ENCODE results near the gene CHD9NB. TPM values are rescaled to one million over a fixed set of nuclear protein-coding genes. Genes with fewer than 3 reads are reported as not detected.

The CHD9NB gene
- total and polyA plus RNA-seq, 5 donors from 2014 or later, result not detected

DNA sequence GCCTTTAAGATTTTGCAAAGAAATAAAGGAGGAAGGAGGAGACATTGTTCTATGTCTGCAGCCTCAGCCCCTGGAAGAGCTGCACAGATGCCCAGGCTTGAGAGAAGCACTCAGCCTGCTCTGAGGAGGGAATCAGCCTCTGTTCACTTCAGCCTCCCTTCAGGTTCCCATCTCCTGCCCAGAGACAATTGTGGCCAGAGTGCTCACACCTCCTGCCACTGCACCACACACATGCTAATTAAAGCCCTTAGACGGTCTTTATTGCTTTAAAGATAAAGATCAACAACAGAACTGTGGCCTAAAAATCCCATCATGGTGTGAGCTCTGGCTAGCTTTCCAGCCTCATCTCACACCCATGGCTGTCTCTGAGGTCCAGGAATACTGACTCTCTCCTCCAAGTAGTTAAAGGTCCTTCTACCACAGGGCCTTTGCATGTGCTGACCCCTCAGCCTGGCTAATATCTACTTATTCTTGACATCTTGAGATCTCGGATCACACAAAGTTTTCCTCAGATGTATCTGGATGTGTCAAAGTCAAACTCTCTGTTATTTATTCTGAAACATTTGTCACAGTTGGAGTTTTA, 33.8 kb downstream of the CHD9NB start:
- ATAC-seq (ENCODE audit: low read depth in 2 of 2), result no peak

DNA sequence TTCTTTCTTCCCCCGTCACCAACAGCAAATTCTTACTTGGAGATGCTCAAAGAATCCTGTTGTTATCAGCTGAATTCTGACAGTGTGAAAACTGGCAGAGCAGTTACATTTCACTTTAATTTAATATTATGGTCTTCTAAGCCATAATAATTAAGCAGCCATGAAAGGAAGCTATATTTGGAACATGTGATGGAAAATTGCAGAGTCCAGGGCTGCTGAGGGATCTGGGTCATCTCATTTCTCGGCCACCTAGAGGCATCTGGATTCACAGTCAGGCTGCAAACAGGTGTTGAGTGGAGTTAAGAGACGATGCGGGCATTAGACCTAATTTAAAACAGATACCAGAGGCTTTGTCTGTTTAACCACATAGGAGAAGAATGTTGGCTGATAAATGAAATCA, 38.4 kb downstream of the CHD9NB start:
- Mint-ChIP-seq H3K27ac (no peak overlapping the region), H3K9me3 (peaks cover 0 to 3% (median 0%) of the 10 kb centered on the region in 7 donors), H3K27me3 (peaks cover 36% of the 10 kb centered on the region), H3K4me1 (no peaks in the 10 kb centered on the region), H3K36me3 (no peaks in the 10 kb centered on the region), H3K4me3 (no peak overlapping the region)
- H3K27ac ChIP-seq (ENCODE audit: insufficient read depth, low read length, poor library complexity, severe bottlenecking), result no peak overlapping the region
- no peaks in the 10 kb centered on the region for H3K9me3 ChIP-seq (ENCODE audit: control insufficient read depth in 2 of 2, low read length in 2 of 2)
- no peaks in the 10 kb centered on the region for H3K36me3 ChIP-seq (ENCODE audit: control insufficient read depth, insufficient read depth, low read length)
- DNase-seq, result no peak
- no peak for ATAC-seq (ENCODE audit: low read depth in 2 of 2)
- H3K4me3 ChIP-seq (ENCODE audit: low read depth, low read length), result no peak overlapping the region
- H3K27me3 ChIP-seq (ENCODE audit: control insufficient read depth, insufficient read depth, low read length), result peaks cover 2% of the 10 kb centered on the region
- no peaks in the 10 kb centered on the region for H3K4me1 ChIP-seq (ENCODE audit: control insufficient read depth, insufficient read depth, low read length, poor library complexity, severe bottlenecking)

More for the DNA sequence above, 33.8 kb downstream of the CHD9NB start:
- Mint-ChIP-seq H3K9me3 (peaks cover 0 to 1% (median 0%) of the 10 kb centered on the region in 7 donors), H3K4me3 (no peak overlapping the region), H3K36me3 (no peaks in the 10 kb centered on the region), H3K4me1 (no peaks in the 10 kb centered on the region), H3K27ac (no peak overlapping the region), H3K27me3 (peaks cover 32% of the 10 kb centered on the region)
- no peak overlapping the region for H3K27ac ChIP-seq (ENCODE audit: insufficient read depth, low read length, poor library complexity, severe bottlenecking)
- peaks cover 2% of the 10 kb centered on the region for H3K27me3 ChIP-seq (ENCODE audit: control insufficient read depth, insufficient read depth, low read length)
- H3K4me1 ChIP-seq (ENCODE audit: control insufficient read depth, insufficient read depth, low read length, poor library complexity, severe bottlenecking), result no peaks in the 10 kb centered on the region
- H3K9me3 ChIP-seq (ENCODE audit: control insufficient read depth in 2 of 2, low read length in 2 of 2), result no peaks in the 10 kb centered on the region
- DNase-seq, result no peak
- H3K36me3 ChIP-seq (ENCODE audit: control insufficient read depth, insufficient read depth, low read length), result no peaks in the 10 kb centered on the region
- H3K4me3 ChIP-seq (ENCODE audit: low read depth, low read length), result no peak overlapping the region

DNA sequence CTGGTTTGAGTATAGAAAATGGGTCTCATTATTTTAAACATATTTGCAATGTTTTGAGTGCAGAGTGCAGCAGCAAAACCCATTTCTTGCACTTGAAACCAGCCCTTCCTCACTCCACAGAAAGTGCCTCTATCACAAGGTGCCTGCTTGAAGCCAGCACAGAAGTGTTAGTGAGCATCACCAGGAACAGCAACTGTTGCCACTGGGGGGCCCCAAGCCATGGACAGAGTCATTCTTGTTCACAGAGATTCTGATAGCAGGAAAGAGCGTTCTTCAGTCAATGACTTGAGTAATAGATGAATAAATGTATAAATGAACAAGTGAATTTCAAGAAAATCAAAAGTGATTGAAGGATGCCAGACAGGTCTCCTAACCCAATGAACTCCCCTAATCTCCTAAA, 45.6 kb downstream of the CHD9NB start:
- Histone ChIP-seq H3K4me1 (ENCODE audit: control insufficient read depth, insufficient read depth, low read length, poor library complexity, severe bottlenecking) (no peaks in the 10 kb centered on the region), H3K36me3 (ENCODE audit: control insufficient read depth, insufficient read depth, low read length) (no peaks in the 10 kb centered on the region), H3K4me3 (ENCODE audit: low read depth, low read length) (no peak overlapping the region), H3K27ac (ENCODE audit: insufficient read depth, low read length, poor library complexity, severe bottlenecking) (no peak overlapping the region), H3K9me3 (ENCODE audit: control insufficient read depth in 2 of 2, low read length in 2 of 2) (no peaks in the 10 kb centered on the region), H3K27me3 (ENCODE audit: control insufficient read depth, insufficient read depth, low read length) (no peaks in the 10 kb centered on the region)
- DNase-seq (no peak), ATAC-seq (ENCODE audit: low read depth in 2 of 2) (no peak)
- Mint-ChIP-seq H3K9me3 (peaks cover 0 to 12% (median 0%) of the 10 kb centered on the region in 7 donors), H3K27me3 (peaks cover 22% of the 10 kb centered on the region), H3K27ac (no peak overlapping the region), H3K4me1 (no peaks in the 10 kb centered on the region), H3K36me3 (no peaks in the 10 kb centered on the region), H3K4me3 (no peak overlapping the region)

DNA sequence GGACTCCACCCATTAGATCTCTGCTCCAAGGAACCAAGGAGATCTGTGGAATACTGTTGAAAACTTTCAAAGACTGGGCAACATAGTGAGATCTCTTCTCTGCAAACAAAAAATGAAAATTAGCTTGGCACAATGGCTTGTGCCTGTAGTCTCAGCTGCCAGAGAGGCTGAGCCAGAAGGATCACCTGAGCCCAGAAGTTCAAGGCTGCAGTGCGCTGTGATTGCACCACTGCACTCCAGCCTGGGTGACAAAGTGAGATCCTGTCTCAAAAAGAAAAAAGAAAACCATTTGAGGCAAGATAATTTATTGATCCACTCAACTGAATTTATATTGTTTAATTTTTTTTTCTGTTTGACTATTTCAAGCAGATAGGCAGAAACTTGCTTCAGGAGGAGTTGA, 54.8 kb downstream of the CHD9NB start:
- Histone ChIP-seq H3K4me3 (ENCODE audit: low read depth, low read length) (no peak overlapping the region), H3K27ac (ENCODE audit: insufficient read depth, low read length, poor library complexity, severe bottlenecking) (no peak overlapping the region), H3K27me3 (ENCODE audit: control insufficient read depth, insufficient read depth, low read length) (peaks cover 2% of the 10 kb centered on the region), H3K4me1 (ENCODE audit: control insufficient read depth, insufficient read depth, low read length, poor library complexity, severe bottlenecking) (no peaks in the 10 kb centered on the region), H3K9me3 (ENCODE audit: control insufficient read depth in 2 of 2, low read length in 2 of 2) (no peaks in the 10 kb centered on the region), H3K36me3 (ENCODE audit: control insufficient read depth, insufficient read depth, low read length) (no peaks in the 10 kb centered on the region)
- DNase-seq (no peak), ATAC-seq (ENCODE audit: low read depth in 2 of 2) (no peak)
- Mint-ChIP-seq H3K4me3 (no peak overlapping the region), H3K36me3 (no peaks in the 10 kb centered on the region), H3K27ac (no peak overlapping the region), H3K27me3 (no peaks in the 10 kb centered on the region), H3K9me3 (peaks cover 0 to 2% (median 0%) of the 10 kb centered on the region in 7 donors), H3K4me1 (no peaks in the 10 kb centered on the region)

DNA sequence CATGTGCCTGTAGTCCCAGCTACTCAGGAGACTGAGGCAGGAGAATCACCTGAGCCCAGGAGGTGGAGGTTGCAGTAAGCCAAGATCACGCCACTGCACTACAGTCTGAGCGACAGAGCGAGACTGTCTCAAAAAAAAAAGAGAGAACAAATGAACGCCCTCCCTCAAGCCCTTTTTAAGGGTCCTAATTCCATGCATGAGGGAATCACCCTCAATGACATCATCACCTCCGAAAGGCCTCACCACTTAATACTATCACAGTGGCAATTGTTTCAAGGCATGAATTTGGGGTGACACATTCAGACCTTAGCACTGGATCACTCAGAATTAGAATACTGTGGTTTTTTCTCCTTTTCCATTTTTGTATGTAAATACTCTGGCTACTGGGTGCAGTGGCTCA, 57.8 kb downstream of the CHD9NB start:
- no peaks in the 10 kb centered on the region for H3K9me3 ChIP-seq (ENCODE audit: control insufficient read depth in 2 of 2, low read length in 2 of 2)
- peaks cover 0 to 2% (median 0%) of the 10 kb centered on the region in 7 donors for H3K9me3 Mint-ChIP-seq
- ATAC-seq (ENCODE audit: low read depth in 2 of 2) (no peak), DNase-seq (no peak)
- H3K4me1 ChIP-seq (ENCODE audit: control insufficient read depth, insufficient read depth, low read length, poor library complexity, severe bottlenecking), result no peaks in the 10 kb centered on the region
- no peak overlapping the region for H3K4me3 ChIP-seq (ENCODE audit: low read depth, low read length)
- no peak overlapping the region for H3K27ac ChIP-seq (ENCODE audit: insufficient read depth, low read length, poor library complexity, severe bottlenecking)
- H3K27me3 ChIP-seq (ENCODE audit: control insufficient read depth, insufficient read depth, low read length), result no peaks in the 10 kb centered on the region
- no peaks in the 10 kb centered on the region for H3K36me3 Mint-ChIP-seq
- H3K36me3 ChIP-seq (ENCODE audit: control insufficient read depth, insufficient read depth, low read length), result no peaks in the 10 kb centered on the region
- no peak overlapping the region for H3K4me3 Mint-ChIP-seq
- no peak overlapping the region for H3K27ac Mint-ChIP-seq
- peaks cover 2% of the 10 kb centered on the region for H3K27me3 Mint-ChIP-seq
- H3K4me1 Mint-ChIP-seq, result no peaks in the 10 kb centered on the region

DNA sequence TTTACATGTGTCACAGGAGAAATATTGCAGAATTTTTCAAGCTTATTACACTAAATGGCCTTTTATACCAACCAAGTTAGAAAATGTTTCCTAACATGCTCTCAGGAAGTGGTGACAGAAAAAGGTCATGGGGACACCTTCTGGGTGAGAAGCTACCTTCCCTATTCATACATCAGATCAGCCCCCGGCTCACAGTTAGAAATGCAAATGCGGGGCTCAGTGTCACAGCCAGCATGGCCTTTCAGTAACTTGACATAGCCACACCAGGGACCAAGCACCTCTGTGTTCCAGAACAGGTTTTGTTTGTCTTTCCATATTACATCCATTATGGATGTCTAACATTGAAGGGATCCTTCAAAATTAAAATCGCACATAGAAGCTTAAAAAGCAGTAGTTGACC, 59.5 kb downstream of the CHD9NB start:
- H3K27ac Mint-ChIP-seq, result no peak overlapping the region

DNA sequence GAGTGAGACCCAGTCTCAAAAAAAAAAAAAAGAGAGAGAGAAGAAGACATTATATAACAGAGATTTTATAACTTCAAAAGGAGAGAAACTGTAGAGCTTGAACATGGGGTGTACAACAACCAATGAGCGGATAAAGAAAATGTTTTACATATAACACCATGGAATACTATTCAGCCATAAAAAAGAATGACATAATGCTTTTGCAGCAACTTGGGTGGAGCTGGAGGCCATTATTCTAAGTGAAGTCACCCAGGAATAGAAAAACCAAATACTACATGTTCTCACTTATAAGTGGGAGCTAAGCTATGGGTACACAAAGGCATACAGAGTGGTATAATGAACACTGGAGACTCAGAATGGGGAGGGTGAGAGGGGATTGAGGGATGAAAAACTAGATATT, 61.1 kb downstream of the CHD9NB start:
- peaks cover 0 to 2% (median 0%) of the 10 kb centered on the region in 7 donors for H3K9me3 Mint-ChIP-seq
- H3K9me3 ChIP-seq (ENCODE audit: control insufficient read depth in 2 of 2, low read length in 2 of 2), result no peaks in the 10 kb centered on the region
- no peaks in the 10 kb centered on the region for H3K4me1 ChIP-seq (ENCODE audit: control insufficient read depth, insufficient read depth, low read length, poor library complexity, severe bottlenecking)
- H3K27me3 ChIP-seq (ENCODE audit: control insufficient read depth, insufficient read depth, low read length), result no peaks in the 10 kb centered on the region
- DNase-seq, result no peak
- H3K4me3 Mint-ChIP-seq, result no peak overlapping the region
- no peaks in the 10 kb centered on the region for H3K4me1 Mint-ChIP-seq
- no peak for ATAC-seq (ENCODE audit: low read depth in 2 of 2)
- H3K36me3 Mint-ChIP-seq, result no peaks in the 10 kb centered on the region
- no peaks in the 10 kb centered on the region for H3K36me3 ChIP-seq (ENCODE audit: control insufficient read depth, insufficient read depth, low read length)
- no peak overlapping the region for H3K4me3 ChIP-seq (ENCODE audit: low read depth, low read length)
- H3K27me3 Mint-ChIP-seq, result peaks cover 4% of the 10 kb centered on the region
- no peak overlapping the region for H3K27ac Mint-ChIP-seq
- no peak overlapping the region for H3K27ac ChIP-seq (ENCODE audit: insufficient read depth, low read length, poor library complexity, severe bottlenecking)

More for the DNA sequence above, 59.5 kb downstream of the CHD9NB start:
- Histone ChIP-seq H3K4me3 (ENCODE audit: low read depth, low read length) (no peak overlapping the region), H3K36me3 (ENCODE audit: control insufficient read depth, insufficient read depth, low read length) (no peaks in the 10 kb centered on the region), H3K4me1 (ENCODE audit: control insufficient read depth, insufficient read depth, low read length, poor library complexity, severe bottlenecking) (no peaks in the 10 kb centered on the region), H3K27ac (ENCODE audit: insufficient read depth, low read length, poor library complexity, severe bottlenecking) (no peak overlapping the region), H3K27me3 (ENCODE audit: control insufficient read depth, insufficient read depth, low read length) (no peaks in the 10 kb centered on the region), H3K9me3 (ENCODE audit: control insufficient read depth in 2 of 2, low read length in 2 of 2) (no peaks in the 10 kb centered on the region)
- Mint-ChIP-seq H3K4me1 (no peaks in the 10 kb centered on the region), H3K9me3 (peaks cover 0 to 2% (median 0%) of the 10 kb centered on the region in 7 donors), H3K36me3 (no peaks in the 10 kb centered on the region), H3K4me3 (no peak overlapping the region), H3K27me3 (peaks cover 4% of the 10 kb centered on the region)
- no peak for DNase-seq
- ATAC-seq (ENCODE audit: low read depth in 2 of 2), result no peak
